Naive thymus-derived CD4-positive, alpha-beta T cell (primary cell): ENCODE data around the gene RPS6KA1. TPM values are rescaled to one million over a fixed set of nuclear protein-coding genes. Genes with fewer than 3 reads are reported as not detected.

Experiments
- ATAC-seq: fragments of 150-1000 bp; cut with Tn5 transposase; 2 replicates; pipeline ENCODE4 v1.10.0; 2021; ENCODE audit warnings: mild to moderate bottlenecking, moderate library complexity
- CTCF ChIA-PET: fragments of 350-600 bp; sonication (Branson Sonifier 250); formaldehyde crosslinking; loops from one replicate; lab custom pipeline; 2021; ENCODE audit warnings: antibody characterized with exemption; lab: Charles Lee
- POLR2A ChIA-PET: fragments of 350-600 bp; sonication (Branson Sonifier 250); formaldehyde crosslinking; loops from one replicate; lab custom pipeline; 2021; ENCODE audit warnings: antibody characterized with exemption, inconsistent platforms; lab: Charles Lee
- DNase-seq, 9 donors: peaks; one replicate each; pipeline versions ENCODE4 v3.0.0 to v3.0.0-alpha.2; 2020 to 2022; ENCODE audit warnings: mixed read lengths in 1 of 9
- H3K27ac ChIP-seq: one replicate; pipeline ENCODE4 v1.7.0; 2013; ENCODE audit warnings: mild to moderate bottlenecking, low read depth, low read length, moderate library complexity
- H3K27me3 ChIP-seq, 2 donors: one replicate each; pipeline ENCODE4 v1.7.0; 2013; ENCODE audit warnings: low read length in 2 of 2, mild to moderate bottlenecking in 2 of 2, moderate library complexity in 2 of 2; ENCODE audit not compliant: control insufficient read depth in 2 of 2, insufficient read depth in 2 of 2
- H3K36me3 ChIP-seq, 3 experiments: 1 replicate in 2 of 3; 2 replicates in 1 of 3; pipeline ENCODE4 v1.7.0; 2013; ENCODE audit warnings: low read length in 3 of 3, mild to moderate bottlenecking in 3 of 3, moderate library complexity in 1 of 3; ENCODE audit not compliant: insufficient read depth in 3 of 3, control insufficient read depth in 2 of 3
- H3K4me1 ChIP-seq, 2 donors: one replicate each; pipeline ENCODE4 v1.7.0; 2013; ENCODE audit warnings: low read length in 2 of 2, mild to moderate bottlenecking in 2 of 2, moderate library complexity in 1 of 2; ENCODE audit not compliant: control insufficient read depth in 2 of 2, insufficient read depth in 2 of 2
- H3K4me3 ChIP-seq: 2 replicates; pipeline ENCODE4 v1.7.0; 2013; ENCODE audit warnings: mild to moderate bottlenecking, low read length
- H3K9me3 ChIP-seq, 3 experiments: 1 replicate in 2 of 3; 2 replicates in 1 of 3; pipeline ENCODE4 v1.7.0; 2013; ENCODE audit warnings: low read length in 3 of 3; ENCODE audit not compliant: control insufficient read depth in 2 of 3
- H3K27ac Mint-ChIP-seq, 9 donors: one replicate each; pipeline ENCODE4 v1.8.0; 2020 to 2022; ENCODE audit warnings: mixed read lengths in 9 of 9, mild to moderate bottlenecking in 8 of 9, moderate library complexity in 5 of 9, inconsistent platforms in 2 of 9
- H3K27me3 Mint-ChIP-seq, 5 donors: one replicate each; pipeline ENCODE4 v1.8.0; 2021 to 2022; ENCODE audit warnings: mixed read lengths in 5 of 5, mild to moderate bottlenecking in 1 of 5
- H3K36me3 Mint-ChIP-seq, 5 donors: one replicate each; pipeline ENCODE4 v1.8.0; 2020 to 2022; ENCODE audit warnings: mixed read lengths in 5 of 5, mild to moderate bottlenecking in 3 of 5, inconsistent platforms in 1 of 5
- H3K4me1 Mint-ChIP-seq, 7 donors: one replicate each; pipeline ENCODE4 v1.8.0; 2020 to 2022; ENCODE audit warnings: mixed read lengths in 7 of 7, mild to moderate bottlenecking in 3 of 7, inconsistent platforms in 1 of 7
- H3K4me3 Mint-ChIP-seq, 10 donors: one replicate each; pipeline ENCODE4 v1.8.0; 2020 to 2022; ENCODE audit warnings: mild to moderate bottlenecking in 10 of 10, mixed read lengths in 10 of 10, moderate library complexity in 6 of 10, inconsistent platforms in 2 of 10
- H3K9me3 Mint-ChIP-seq, 11 donors: one replicate each; pipeline ENCODE4 v1.8.0; 2020 to 2022; ENCODE audit warnings: mixed read lengths in 11 of 11, mild to moderate bottlenecking in 4 of 11, inconsistent platforms in 1 of 11, moderate library complexity in 1 of 11
- intact Hi-C, 2 donors: fragments of 100-400 bp; cut with micrococcal nuclease; formaldehyde crosslinking; loops; one replicate each; pipeline ENCODE4 v1.15.1; 2023
- polyA plus RNA-seq, 2 donors: library from polyadenylated mRNA; unstranded; fragments of 300-500 nt; fragmentation: Illumina TruSeq; gene quantifications; one replicate each; pipeline ENCODE4 v1.2.3, GENCODE V29; 2021
- total RNA-seq, 6 experiments: library from RNA in 5 of 6; stranded (reverse) in 5 of 6; gene quantifications; 1 replicate in 5 of 6; 2 replicates in 1 of 6; pipeline ENCODE4 v1.2.3 and lab custom pipeline; 2021 to 2026

The RPS6KA1 gene
- total and polyA plus RNA-seq, 7 experiments from 2014 or later = 53.8 to 205 (median 109) TPM

GRCh38 chr1:26560403-26560780 is 30.8 kb downstream of the RPS6KA1 start:
- H3K4me1 ChIP-seq = no peaks in the 10 kb centered on the region
- no peak overlapping the region for H3K4me3 ChIP-seq
- no peak for DNase-seq
- no peaks in the 10 kb centered on the region for H3K9me3 Mint-ChIP-seq
- intact Hi-C loops = no loop called here
- no peaks in the 10 kb centered on the region for H3K9me3 ChIP-seq
- no peaks in the 10 kb centered on the region for H3K27me3 Mint-ChIP-seq
- peaks cover 16 to 63% (median 26%) of the 10 kb centered on the region in 5 donors for H3K36me3 Mint-ChIP-seq
- H3K4me3 Mint-ChIP-seq = no peak overlapping the region
- ChIA-PET CTCF (no interaction called here), POLR2A (no interaction called here)
- no peak for ATAC-seq
- H3K27me3 ChIP-seq = no peaks in the 10 kb centered on the region
- H3K36me3 ChIP-seq = peaks cover 19 to 88% (median 30%) of the 10 kb centered on the region in 3 experiments
- no peak overlapping the region for H3K27ac ChIP-seq
- peak overlapping the region in 1 of 9 donors; percentile 72 for H3K27ac Mint-ChIP-seq
- H3K4me1 Mint-ChIP-seq = peaks cover 3 to 25% (median 10%) of the 10 kb centered on the region in 7 donors

GRCh38 chr1:26570287-26570686 is 40.7 kb downstream of the RPS6KA1 start:
- Mint-ChIP-seq H3K4me3 (no peak overlapping the region), H3K27me3 (no peaks in the 10 kb centered on the region), H3K27ac (peak overlapping the region in 8 of 9 donors; percentile 19 to 81 (median 62)), H3K9me3 (no peaks in the 10 kb centered on the region), H3K4me1 (peaks cover 4 to 20% (median 11%) of the 10 kb centered on the region in 7 donors), H3K36me3 (peaks cover 4 to 37% (median 23%) of the 10 kb centered on the region in 5 donors)
- intact Hi-C loops = no loop called here
- H3K9me3 ChIP-seq = no peaks in the 10 kb centered on the region
- no peaks in the 10 kb centered on the region for H3K4me1 ChIP-seq
- H3K27me3 ChIP-seq = no peaks in the 10 kb centered on the region
- H3K36me3 ChIP-seq = peaks cover 7 to 87% (median 26%) of the 10 kb centered on the region in 3 experiments
- DNase-seq = no peak
- H3K27ac ChIP-seq = peak overlapping the region; percentile 8
- ATAC-seq = no peak
- POLR2A ChIA-PET = no interaction called here
- CTCF ChIA-PET = no interaction called here
- H3K4me3 ChIP-seq = no peak overlapping the region

DNA sequence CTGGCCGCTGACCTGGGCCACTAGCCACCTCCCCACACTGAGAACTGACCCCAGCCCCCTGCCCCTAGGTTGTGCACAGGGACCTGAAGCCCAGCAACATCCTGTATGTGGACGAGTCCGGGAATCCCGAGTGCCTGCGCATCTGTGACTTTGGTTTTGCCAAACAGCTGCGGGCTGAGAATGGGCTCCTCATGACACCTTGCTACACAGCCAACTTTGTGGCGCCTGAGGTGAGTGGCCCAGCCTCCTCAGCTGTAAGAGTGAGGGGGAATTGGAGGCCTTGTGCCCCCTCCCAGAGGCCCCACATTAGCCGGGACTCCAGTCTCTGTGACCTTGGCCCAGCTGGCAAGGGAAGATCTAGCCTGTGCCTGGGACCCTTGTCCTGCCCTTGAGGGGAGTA is 41.8 kb downstream of the RPS6KA1 start:
- no peak overlapping the region for H3K27ac ChIP-seq
- Mint-ChIP-seq H3K27ac (peak overlapping the region in 2 of 9 donors; percentile 19 to 62), H3K36me3 (peaks cover 4 to 42% (median 17%) of the 10 kb centered on the region in 5 donors), H3K4me1 (peaks cover 4 to 24% (median 11%) of the 10 kb centered on the region in 7 donors), H3K9me3 (no peaks in the 10 kb centered on the region), H3K27me3 (no peaks in the 10 kb centered on the region), H3K4me3 (no peak overlapping the region)
- H3K27me3 ChIP-seq = no peaks in the 10 kb centered on the region
- H3K4me3 ChIP-seq = no peak overlapping the region
- no peak for DNase-seq
- ATAC-seq = no peak
- peaks cover 7 to 86% (median 26%) of the 10 kb centered on the region in 3 experiments for H3K36me3 ChIP-seq
- ChIA-PET POLR2A (interaction anchor here (0.7 kb wide), 1 partner anchor 271 kb away, joined by 4 read pairs; no protein-coding TSS in a partner anchor), CTCF (interaction anchor here (0.6 to 1.1 kb wide), 3 partner anchors 30 to 102 kb away, joined by 3 to 4 read pairs (median 3); no protein-coding TSS in a partner anchor)
- intact Hi-C loops = no loop called here
- H3K9me3 ChIP-seq = no peaks in the 10 kb centered on the region
- H3K4me1 ChIP-seq = no peaks in the 10 kb centered on the region

- ATAC-seq = no peak
- Histone ChIP-seq H3K27me3 (no peaks in the 10 kb centered on the region), H3K27ac (no peak overlapping the region), H3K4me3 (no peak overlapping the region), H3K4me1 (no peaks in the 10 kb centered on the region), H3K36me3 (peaks cover 7 to 62% (median 26%) of the 10 kb centered on the region in 3 experiments), H3K9me3 (no peaks in the 10 kb centered on the region)
- Mint-ChIP-seq H3K4me1 (peaks cover 4 to 32% (median 17%) of the 10 kb centered on the region in 7 donors), H3K27me3 (no peaks in the 10 kb centered on the region), H3K27ac (peak overlapping the region in 1 of 9 donors; percentile 21), H3K9me3 (no peaks in the 10 kb centered on the region), H3K36me3 (peaks cover 4 to 33% (median 12%) of the 10 kb centered on the region in 5 donors), H3K4me3 (no peak overlapping the region)
- POLR2A ChIA-PET = interaction anchor here (0.5 kb wide), 1 partner anchor 307 kb away, joined by 3 read pairs; no protein-coding TSS in a partner anchor
- CTCF ChIA-PET = no interaction called here
- no peak for DNase-seq
- intact Hi-C loops = no loop called here
Measured at GRCh38 chr1:26574018-26574417, 44.5 kb downstream of the RPS6KA1 start.

- Histone ChIP-seq H3K36me3 (peaks cover 7 to 54% (median 21%) of the 10 kb centered on the region in 3 experiments), H3K4me1 (no peaks in the 10 kb centered on the region), H3K9me3 (no peaks in the 10 kb centered on the region), H3K27me3 (no peaks in the 10 kb centered on the region), H3K27ac (no peak overlapping the region), H3K4me3 (no peak overlapping the region)
- intact Hi-C loops = no loop called here
- ChIA-PET CTCF (no interaction called here), POLR2A (interaction anchor here (1.2 kb wide), 1 partner anchor 74 kb away, joined by 5 read pairs; no protein-coding TSS in a partner anchor)
- peaks cover 4 to 26% (median 9%) of the 10 kb centered on the region in 5 donors for H3K36me3 Mint-ChIP-seq
- ATAC-seq (no peak), DNase-seq (no peak)
- no peak overlapping the region for H3K4me3 Mint-ChIP-seq
- no peak overlapping the region for H3K27ac Mint-ChIP-seq
- peaks cover 4 to 27% (median 12%) of the 10 kb centered on the region in 7 donors for H3K4me1 Mint-ChIP-seq
- no peaks in the 10 kb centered on the region for H3K9me3 Mint-ChIP-seq
- no peaks in the 10 kb centered on the region for H3K27me3 Mint-ChIP-seq
Measured at GRCh38 chr1:26574719-26575251, 45.2 kb downstream of the RPS6KA1 start.

GRCh38 chr1:26575348-26575747 is 45.8 kb downstream of the RPS6KA1 start:
- Histone ChIP-seq H3K27ac (no peak overlapping the region), H3K4me1 (no peaks in the 10 kb centered on the region), H3K4me3 (no peak overlapping the region), H3K36me3 (peaks cover 7 to 49% (median 17%) of the 10 kb centered on the region in 3 experiments), H3K27me3 (no peaks in the 10 kb centered on the region), H3K9me3 (no peaks in the 10 kb centered on the region)
- ATAC-seq = no peak
- peaks cover 4 to 25% (median 9%) of the 10 kb centered on the region in 5 donors for H3K36me3 Mint-ChIP-seq
- CTCF ChIA-PET = no interaction called here
- H3K27me3 Mint-ChIP-seq = no peaks in the 10 kb centered on the region
- no peak overlapping the region for H3K4me3 Mint-ChIP-seq
- DNase-seq = no peak
- intact Hi-C loops = no loop called here
- POLR2A ChIA-PET = interaction anchor here (1.2 kb wide), 1 partner anchor 74 kb away, joined by 5 read pairs; no protein-coding TSS in a partner anchor
- peak overlapping the region in 3 of 9 donors; percentile 19 to 74 (median 25) for H3K27ac Mint-ChIP-seq
- peaks cover 4 to 25% (median 13%) of the 10 kb centered on the region in 7 donors for H3K4me1 Mint-ChIP-seq
- no peaks in the 10 kb centered on the region for H3K9me3 Mint-ChIP-seq
